ENCODE data around the gene DMC1.

DNA sequence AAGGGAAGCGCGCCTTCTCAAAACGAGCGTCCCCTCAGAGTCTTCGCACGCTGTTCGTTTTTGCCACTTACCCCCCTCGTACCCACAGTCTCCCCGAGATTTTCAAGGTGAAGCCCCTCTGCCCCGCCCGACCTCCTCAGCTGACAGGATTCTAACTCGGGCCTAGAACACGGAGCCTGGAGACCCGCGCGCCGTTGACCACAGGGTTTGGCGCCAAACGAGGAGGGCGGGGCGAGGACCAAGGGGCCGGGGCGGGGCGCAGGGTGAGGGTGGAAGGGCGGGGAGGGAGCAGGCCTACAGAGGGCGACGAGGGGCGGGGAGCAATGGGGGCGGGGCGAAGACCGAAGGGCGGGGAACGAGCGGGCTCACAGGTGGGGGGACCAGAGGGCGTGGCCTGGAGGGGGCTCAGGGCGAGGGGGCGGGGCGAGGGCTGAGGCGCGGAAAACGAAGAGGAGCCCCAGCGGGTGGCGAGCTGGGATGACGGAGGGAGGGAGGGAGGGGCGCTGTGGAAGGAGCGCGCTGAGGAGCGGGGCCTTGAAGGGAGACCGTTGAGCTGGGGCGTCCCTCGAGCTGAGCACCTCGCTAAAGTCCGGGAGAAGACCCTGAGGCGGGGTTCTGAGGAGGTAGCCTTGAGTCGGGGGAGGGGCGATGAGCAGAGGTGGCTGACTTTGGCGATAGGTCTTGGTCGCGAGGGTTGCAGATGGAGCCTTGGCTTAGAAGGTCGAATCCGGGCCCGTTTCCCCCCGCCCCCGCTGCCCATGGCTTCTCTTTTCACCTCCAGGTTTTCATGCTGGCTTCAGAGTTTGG is at the start of gene DMC1:
- no peak for TF ChIP-seq CTCF (IDR thresholded peaks at IDR 0.05; ENCODE audit: low read depth, low read length)
- TF ChIP-seq EZH2phosphoT487 (IDR thresholded peaks at IDR 0.05; ENCODE audit: low read depth): no peak
